PFSK-1 (cell line): Measurements from ENCODE around the gene HAGH.

Experiments
- FOXP2 ChIP-seq: optimal IDR thresholded peaks from 2 replicates; pipeline ENCODE3; 2011; ENCODE audit warnings: borderline replicate concordance, control low read depth, inconsistent platforms; ENCODE audit not compliant: insufficient read depth; ENCODE audit errors: extremely low read length, extremely low read depth
- POLR2AphosphoS5 ChIP-seq: IDR thresholded peaks from 2 replicates; pipeline ENCODE4 v1.6.1; 2012; ENCODE audit warnings: low read depth, mild to moderate bottlenecking, control low read depth, low read length, moderate library complexity
- REST ChIP-seq, 2 experiments: IDR thresholded peaks; 2 replicates each; pipeline versions ENCODE4 v1.6.1 to v1.8.0; 2011 to 2012; ENCODE audit warnings: low read depth in 2 of 2, low read length in 2 of 2, control low read depth in 1 of 2, inconsistent platforms in 1 of 2, mild to moderate bottlenecking in 1 of 2, moderate library complexity in 1 of 2; ENCODE audit not compliant: insufficient read depth in 1 of 2
- SIN3A ChIP-seq: IDR thresholded peaks from 2 replicates; pipeline ENCODE4 v1.6.1; 2012; ENCODE audit warnings: mild to moderate bottlenecking, low read length, moderate library complexity, borderline replicate concordance; ENCODE audit not compliant: insufficient read depth
- TAF1 ChIP-seq: IDR thresholded peaks from 2 replicates; pipeline ENCODE4 v1.6.1; 2012; ENCODE audit warnings: low read length, control low read depth, borderline replicate concordance; ENCODE audit not compliant: insufficient read depth

HAGH gene

DNA sequence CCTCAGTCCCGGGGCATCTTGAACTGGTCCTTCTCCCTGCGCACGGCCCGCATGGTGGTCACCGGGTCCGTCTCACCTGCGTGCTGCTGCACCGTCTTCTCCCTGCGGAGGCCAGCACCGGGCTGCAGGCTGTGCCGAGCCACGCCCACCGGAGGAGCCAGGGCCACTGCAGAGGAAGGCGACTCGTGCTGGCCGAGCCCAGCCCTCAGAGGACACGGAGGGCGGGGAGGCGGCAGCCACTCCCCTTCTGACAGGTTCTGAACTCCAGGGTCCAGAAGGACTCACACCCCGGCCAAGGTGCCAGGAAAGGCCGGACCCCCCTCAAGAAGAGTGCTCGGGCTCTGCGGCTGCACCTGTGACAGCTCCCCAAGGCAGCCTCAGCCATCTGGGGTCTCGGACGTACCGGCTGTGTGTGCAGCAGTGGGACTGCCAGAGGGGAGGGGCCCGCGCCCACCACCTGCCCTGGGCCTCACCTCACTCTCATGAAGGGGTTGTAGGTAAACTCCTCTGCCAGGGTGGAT, 17.3 kb downstream of the HAGH start:
- TF ChIP-seq POLR2AphosphoS5, result no peak
- TF ChIP-seq TAF1, result no peak

DNA sequence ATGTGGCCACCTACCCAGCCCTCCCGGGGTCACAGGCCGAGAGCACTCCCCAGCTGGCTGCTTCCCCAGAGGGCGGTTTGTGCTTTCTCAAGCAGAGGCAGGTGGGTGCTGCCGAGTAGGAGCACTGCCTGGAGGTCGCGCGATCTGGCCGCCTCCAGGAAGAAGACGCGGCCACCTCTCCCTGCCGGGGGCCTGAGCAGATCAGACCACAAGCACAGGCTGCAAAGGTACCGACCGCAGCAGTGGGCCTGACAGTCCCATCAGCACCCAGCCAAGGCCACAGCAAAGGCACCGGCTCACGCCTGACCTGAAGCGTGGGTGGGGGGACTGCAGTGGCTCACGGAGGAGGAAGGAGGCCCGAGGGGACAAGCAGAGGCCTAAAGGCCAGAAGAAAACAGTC, 17.9 kb downstream of the HAGH start:
- no peak for TF ChIP-seq REST (IDR thresholded peaks at IDR 0.05; ENCODE audit: insufficient read depth in 1 of 2, low read depth in 2 of 2, low read length in 2 of 2)
- TF ChIP-seq POLR2AphosphoS5, result no peak
- TF ChIP-seq FOXP2, result no peak
- no peak for TF ChIP-seq TAF1
- no peak for TF ChIP-seq SIN3A

DNA sequence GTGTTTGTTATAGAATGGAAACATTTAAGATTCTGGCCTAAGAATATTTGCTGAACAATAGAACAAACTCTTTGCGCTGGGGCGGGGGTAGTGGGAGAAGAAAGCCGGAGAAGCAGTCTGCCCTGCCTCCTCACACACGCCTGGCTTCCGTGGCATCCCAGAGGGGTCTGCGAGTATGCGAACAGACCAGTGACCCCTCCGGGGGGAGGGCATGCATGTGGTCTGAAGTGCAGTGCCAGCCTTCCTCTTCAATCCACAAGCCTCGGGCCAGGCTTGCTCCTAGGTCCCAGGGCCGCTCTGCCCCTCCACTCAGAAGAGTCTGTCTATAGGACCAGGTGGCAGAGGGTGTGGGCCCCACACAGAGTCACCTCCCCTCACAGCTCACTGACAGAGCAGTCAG, 19.0 kb downstream of the HAGH start:
- no peak for TF ChIP-seq FOXP2
- TF ChIP-seq SIN3A, result no peak
- no peak for TF ChIP-seq TAF1
- no peak for TF ChIP-seq REST (IDR thresholded peaks at IDR 0.05; ENCODE audit: insufficient read depth in 1 of 2, low read depth in 2 of 2, low read length in 2 of 2)
- TF ChIP-seq POLR2AphosphoS5, result no peak

DNA sequence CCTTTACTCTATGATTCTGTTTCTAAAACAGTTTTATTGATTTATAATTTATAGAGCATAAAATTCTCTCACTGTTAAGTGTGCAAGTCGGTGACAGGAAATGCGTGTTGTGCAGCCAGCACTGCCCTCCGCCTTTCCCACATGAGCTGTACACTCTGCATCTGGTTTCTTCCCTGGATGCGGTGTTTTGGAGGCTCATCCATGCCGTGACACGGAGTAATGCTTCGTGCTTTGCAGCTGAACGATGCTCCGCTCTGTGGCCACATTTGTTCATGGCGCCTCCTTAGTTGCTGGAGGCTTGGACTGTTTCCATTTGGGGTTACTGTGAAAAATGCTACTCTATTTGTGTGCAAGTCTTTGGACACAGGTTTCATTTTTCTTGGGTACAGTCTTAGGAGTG, 25.9 kb downstream of the HAGH start:
- TF ChIP-seq TAF1 (no peak), FOXP2 (no peak)

GRCh38 chr16:1794908-1795666, 31.5 kb downstream of the HAGH start:
- TF ChIP-seq FOXP2, result no peak
- no peak for TF ChIP-seq TAF1
- TF ChIP-seq POLR2AphosphoS5, result no peak
- TF ChIP-seq REST (IDR thresholded peaks at IDR 0.05; ENCODE audit: insufficient read depth in 1 of 2, low read depth in 2 of 2, low read length in 2 of 2), result no peak
- no peak for TF ChIP-seq SIN3A

DNA sequence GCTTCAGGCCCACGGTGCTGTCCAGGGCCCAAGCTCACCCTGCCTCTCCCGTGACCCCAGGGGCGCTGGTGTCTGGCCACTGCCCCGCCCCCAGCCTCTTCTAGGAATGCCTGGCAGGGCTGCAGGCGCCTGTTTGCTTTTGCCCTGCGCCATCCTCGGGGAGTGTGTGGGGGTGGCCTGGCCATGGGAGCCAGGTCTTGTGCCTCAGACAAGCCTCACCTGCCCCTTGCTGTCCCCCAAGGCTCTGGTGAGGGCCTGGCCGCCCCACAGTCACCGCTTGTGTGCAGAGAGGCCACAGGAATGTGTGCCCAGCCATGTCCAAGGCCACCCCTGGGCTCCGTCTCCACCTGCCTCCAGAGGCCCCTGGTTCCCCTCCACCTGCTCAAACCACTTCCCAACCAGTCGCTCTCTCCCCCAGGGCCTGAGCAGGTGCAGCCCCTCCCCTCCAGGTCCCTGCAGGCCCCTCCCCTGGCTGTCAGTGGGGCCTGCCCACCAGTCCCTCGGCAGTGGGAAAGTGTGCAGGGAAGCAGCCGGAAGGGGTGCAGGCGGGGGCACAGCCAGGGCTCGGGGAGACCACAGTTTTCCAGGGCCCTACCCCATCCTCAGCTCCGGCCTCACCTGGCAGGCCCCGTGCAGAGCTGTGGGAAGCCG, 32.3 kb downstream of the HAGH start:
- no peak for TF ChIP-seq FOXP2
